GM19324 (cell line): ENCODE measurements around the gene AGAP3.

Experiments used
- ATAC-seq: cut with Tn5 transposase; IDR thresholded peaks from one replicate; pipeline ENCODE4 v1.9.1; 2021; ENCODE audit warnings: mild to moderate bottlenecking, moderate library complexity; ENCODE audit not compliant: unreplicated experiment, low FRiP score

AGAP3 gene

GRCh38 chr7:151071032-151071866 is 15.0 kb upstream of the AGAP3 start:
- ATAC-seq, result no peak

- ATAC-seq, result no peak
These were observed 12.3 kb upstream of the AGAP3 start for GRCh38 chr7:151073990-151074389.

DNA sequence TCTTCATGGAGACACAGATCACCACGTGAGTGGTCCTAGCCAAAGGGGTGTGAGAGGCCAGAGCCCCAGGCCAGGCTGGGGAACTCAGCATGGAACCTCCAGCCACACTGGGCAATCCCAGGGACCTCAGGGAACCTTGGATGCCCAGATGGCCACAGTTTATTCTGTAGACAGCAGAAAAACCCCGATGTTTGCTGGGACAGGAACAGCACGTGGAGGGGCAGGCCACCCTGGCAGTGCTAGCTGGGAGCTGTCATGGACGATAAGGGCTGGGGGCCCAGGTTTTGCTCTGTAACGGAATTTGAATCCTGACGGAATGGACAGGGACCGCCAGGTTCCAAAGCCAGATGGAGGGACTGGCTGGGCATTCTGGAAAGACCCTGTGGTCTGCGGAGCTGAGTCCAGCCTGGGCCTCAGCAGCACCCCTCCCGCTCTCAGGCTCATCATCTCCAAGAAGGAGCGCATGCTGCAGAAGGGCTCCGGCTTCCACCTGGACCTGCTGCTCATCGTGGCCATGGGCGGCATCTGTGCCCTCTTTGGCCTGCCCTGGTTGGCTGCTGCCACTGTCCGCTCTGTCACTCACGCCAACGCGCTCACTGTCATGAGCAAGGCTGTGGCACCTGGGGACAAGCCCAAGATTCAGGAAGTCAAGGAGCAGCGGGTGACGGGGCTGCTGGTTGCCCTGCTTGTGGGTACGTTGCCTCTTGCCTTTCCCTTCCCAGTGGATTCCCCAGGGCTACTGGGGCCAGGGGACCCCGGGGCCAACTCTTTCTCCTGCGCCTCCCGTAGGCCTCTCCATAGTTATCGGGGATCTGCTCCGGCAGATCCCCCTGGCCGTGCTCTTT is 11.2 kb upstream of the AGAP3 start:
- no peak for ATAC-seq

- ATAC-seq, result no peak
These were observed 10.7 kb upstream of the AGAP3 start for GRCh38 chr7:151075662-151075971.

DNA sequence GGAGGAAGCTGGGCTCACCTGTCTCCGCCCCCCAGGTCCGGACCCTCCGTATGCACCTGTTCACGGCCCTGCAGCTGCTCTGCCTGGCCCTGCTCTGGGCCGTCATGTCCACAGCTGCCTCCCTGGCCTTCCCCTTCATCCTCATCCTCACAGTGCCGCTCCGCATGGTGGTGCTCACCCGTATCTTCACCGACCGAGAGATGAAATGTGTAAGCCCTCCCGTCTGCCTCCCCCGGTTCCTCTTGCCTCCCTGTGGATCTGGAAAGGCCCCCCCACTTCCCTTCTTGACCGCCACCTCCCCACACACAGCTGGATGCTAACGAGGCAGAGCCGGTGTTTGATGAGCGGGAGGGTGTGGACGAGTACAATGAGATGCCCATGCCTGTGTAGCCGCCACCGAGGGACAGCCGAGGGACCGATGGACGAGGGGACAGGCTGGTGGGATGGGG is 10.3 kb upstream of the AGAP3 start:
- ATAC-seq, result no peak

GRCh38 chr7:151076863-151077704 is 9.2 kb upstream of the AGAP3 start:
- ATAC-seq, result no peak

DNA sequence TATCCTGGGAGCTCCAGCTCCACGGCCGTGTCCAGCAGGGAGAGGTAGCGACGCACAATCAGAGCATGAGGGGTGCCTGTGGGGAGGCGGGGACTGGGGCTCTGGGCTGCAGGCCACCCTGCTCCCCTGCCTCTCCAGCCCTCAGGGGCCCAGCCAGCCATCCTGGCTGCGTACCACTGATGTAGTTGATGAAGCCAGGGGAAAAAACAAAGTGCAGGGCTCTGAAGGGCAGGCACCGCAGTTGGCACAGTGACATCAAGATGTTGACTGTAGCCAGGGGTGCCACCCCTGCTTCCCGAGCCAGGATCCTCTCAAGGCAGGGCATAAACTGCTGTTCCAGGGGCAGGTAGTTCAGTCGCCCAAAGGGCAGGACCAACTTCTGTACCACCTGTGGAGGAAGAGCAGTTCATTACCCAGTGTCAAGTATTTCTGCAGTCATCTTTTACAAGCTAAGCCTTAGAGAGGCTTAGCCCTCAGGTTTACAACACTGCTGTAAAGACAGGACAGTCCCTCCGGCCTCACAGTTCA is 8.5 kb upstream of the AGAP3 start:
- ATAC-seq, result no peak

- ATAC-seq, result no peak
These were observed 7.8 kb upstream of the AGAP3 start for GRCh38 chr7:151078233-151079040.

- no peak for ATAC-seq
These were observed 6.9 kb upstream of the AGAP3 start for GRCh38 chr7:151079199-151079910.

DNA sequence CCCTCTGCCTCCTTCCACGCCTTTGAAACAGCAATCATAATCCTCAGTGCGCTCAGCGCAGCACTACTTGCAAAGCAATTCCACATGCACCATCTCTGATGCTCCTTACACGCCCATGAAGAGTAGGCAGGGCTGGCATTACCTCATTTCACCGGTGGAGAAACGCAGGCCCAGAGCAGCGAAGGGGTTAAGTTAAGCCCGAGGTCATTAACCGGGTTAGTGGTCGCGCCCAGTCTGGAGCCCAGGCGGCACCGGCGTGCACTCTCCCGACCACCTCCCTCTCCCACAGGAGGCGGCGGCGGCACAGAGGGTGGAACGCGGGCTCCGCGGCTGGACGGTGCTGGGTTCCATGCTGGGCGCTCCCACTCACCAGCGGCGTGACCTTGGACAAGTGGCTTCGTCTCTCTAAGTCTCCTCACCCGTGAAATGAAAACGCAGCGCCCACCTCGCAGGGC is 6.2 kb upstream of the AGAP3 start:
- peak; percentile 3 for ATAC-seq

GRCh38 chr7:151080522-151081169 is 5.6 kb upstream of the AGAP3 start, which contains the start of gene FASTK:
TSS of gene FASTK (minus strand) at chr7:151080809. CDS start at chr7:151080766, 43 bp downstream.
- peak; percentile 79 for ATAC-seq

GRCh38 chr7:151081170-151082101 is 4.8 kb upstream of the AGAP3 start:
- ATAC-seq, result no peak

DNA sequence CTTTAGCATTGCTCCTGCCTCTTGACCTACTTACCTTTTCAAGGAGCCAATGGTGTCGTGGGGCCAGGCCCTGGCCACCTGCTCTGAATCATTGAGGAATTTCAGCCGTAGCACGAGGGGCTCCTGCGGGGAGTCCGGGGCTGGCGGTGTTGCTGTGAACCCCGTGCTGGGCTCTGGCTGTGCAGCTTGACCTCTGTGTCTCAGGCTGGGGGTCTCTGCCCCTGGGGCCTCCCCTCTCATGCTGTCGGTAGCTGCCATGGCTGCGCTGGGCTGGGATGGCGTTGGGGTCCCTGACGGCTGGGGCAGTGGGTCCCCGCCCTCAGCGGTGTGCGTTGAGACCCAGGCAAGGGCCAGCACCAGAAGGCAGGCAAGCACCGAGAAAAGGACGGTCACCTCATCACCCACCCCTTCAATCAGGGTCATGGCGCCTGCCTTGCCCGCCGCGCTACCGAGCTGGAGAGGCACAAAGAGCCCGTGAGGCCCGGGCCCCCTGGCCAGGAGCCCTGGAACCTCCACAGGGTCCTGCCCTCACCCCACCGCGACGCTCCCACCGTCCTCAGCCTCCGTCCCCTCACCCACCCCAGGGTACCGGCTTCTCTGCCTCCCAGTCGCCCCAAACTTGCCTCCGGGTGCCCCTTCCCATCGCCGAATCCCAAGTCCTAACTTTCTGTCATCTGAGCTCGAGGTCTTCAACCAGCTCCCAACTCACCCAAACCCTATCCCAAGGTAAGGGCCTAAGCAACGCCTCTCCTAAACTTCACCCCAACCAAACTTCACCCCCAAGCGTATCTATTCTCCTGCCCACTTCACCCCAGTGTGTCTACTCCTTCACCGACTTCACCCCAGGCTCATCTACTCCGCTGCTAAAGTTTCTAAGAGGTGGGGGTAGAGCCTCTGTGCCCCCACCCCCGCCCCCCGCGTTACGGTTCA is 3.9 kb upstream of the AGAP3 start:
- ATAC-seq, result no peak

- ATAC-seq, result peak; percentile 49
These were observed 3.0 kb upstream of the AGAP3 start, which contains the start of gene TMUB1 for GRCh38 chr7:151083071-151083823. TSS of gene TMUB1 (minus strand) at chr7:151083493. CDS start at chr7:151082563, 930 bp downstream.

GRCh38 chr7:151083824-151084160 is 2.5 kb upstream of the AGAP3 start:
- ATAC-seq, result no peak

DNA sequence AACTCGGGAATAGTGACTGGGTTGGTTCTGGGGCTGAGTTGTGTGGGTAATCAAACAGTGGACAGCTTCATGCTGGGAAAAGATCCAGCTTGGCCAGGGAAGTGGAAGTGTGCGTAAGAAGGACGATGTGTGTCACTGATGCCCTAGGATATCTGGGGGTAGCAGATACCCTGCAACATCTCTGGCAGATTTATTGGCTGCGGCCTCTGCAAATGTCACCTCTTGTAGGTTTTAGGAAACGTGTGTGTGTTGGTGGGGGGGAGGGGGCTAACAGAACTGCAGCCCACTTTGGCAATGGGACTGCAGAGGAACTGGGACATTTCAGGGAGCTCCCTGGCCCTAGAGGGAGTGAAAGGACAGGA is 965 bp upstream of the AGAP3 start:
- no peak for ATAC-seq
